ENCODE results near the gene ALS2CL. TPM values are rescaled to one million over a fixed set of nuclear protein-coding genes. Genes with fewer than 3 reads are reported as not detected.

Gene ALS2CL
- total and polyA plus RNA-seq, 10 of the 15 experiments (the other 5 are each of a cell fraction or from before 2014, with no cell fraction given), result 0.01 to 0.05 TPM; not detected in 8

- no peak for TF ChIP-seq NKRF (conservative IDR thresholded peaks at IDR 0.05)
Observed at GRCh38 chr3:46656778-46657556, 36.5 kb downstream of the ALS2CL start (continued).

- Histone ChIP-seq H2AFZ (ENCODE audit: control insufficient read depth, low read depth, low read length) (no peak overlapping the region), H3K27me3 (replicated peaks in 1 of 2; ENCODE audit: control insufficient read depth in 2 of 2, insufficient read depth in 2 of 2, low read length in 1 of 2) (peaks cover 0 to 5% of the 10 kb centered on the region in 2 experiments; a peak in 3 of 4 replicates), H3K9ac (ENCODE audit: control insufficient read depth, insufficient read depth, low read length) (no peak overlapping the region), H3K4me2 (ENCODE audit: control insufficient read depth, insufficient read depth) (no peak overlapping the region), H3K36me3 (ENCODE audit: control insufficient read depth in 2 of 2, insufficient read depth in 2 of 2, low read length in 1 of 2) (no peaks in the 10 kb centered on the region), H3K9me3 (replicated peaks; ENCODE audit: control insufficient read depth, insufficient read depth, low read length) (no peaks in the 10 kb centered on the region), H3K79me2 (ENCODE audit: control insufficient read depth, insufficient read depth, low read length) (no peaks in the 10 kb centered on the region), H4K20me1 (ENCODE audit: control insufficient read depth, insufficient read depth) (no peaks in the 10 kb centered on the region), H3K4me3 (no peak overlapping the region), H3K27ac (ENCODE audit: control insufficient read depth, insufficient read depth) (no peak overlapping the region), H3K4me1 (ENCODE audit: control insufficient read depth, insufficient read depth, low read length) (no peaks in the 10 kb centered on the region)
- DNase-seq (ENCODE audit: low read depth, low spot score) (no peak), FAIRE-seq (no peak), ATAC-seq (no peak)
- whole genome bisulfite sequencing (ENCODE audit: insufficient coverage, insufficient replicate concordance, low lambda C conversion rate, missing lambda C conversion rate), result 60% methylated on average over 6 of the region's 6 CpGs
- POLR2A ChIA-PET, result no interaction called here
- in situ Hi-C loops (cut with MboI) (no loop called here), intact Hi-C loops (cut with micrococcal nuclease; ENCODE audit: unreplicated experiment) (no loop called here)
- RAD21 ChIA-PET (ENCODE audit: unreplicated experiment), result no interaction called here
- BruUV-seq (replicated peaks), result no TSS peak
- SMC1A ChIA-PET (ENCODE audit: uncharacterized antibody, unreplicated experiment), result no interaction called here
- CTCF ChIA-PET, result interaction anchor here (0.7 kb wide), 1 partner anchor 166 kb away, joined by 3 read pairs; no protein-coding TSS in a partner anchor
- TF ChIP-seq MAX (IDR thresholded peaks at IDR 0.05; ENCODE audit: low read depth, low read length), result no peak
- no peak for TF ChIP-seq PBX3 (IDR thresholded peaks at IDR 0.05; ENCODE audit: insufficient replicate concordance, low read depth, low read length)
- no peak for TF ChIP-seq ETV6 (conservative IDR thresholded peaks at IDR 0.05 in 1 of 2, IDR thresholded peaks at IDR 0.05 in 1 of 2; ENCODE audit: borderline replicate concordance in 1 of 2, low read depth in 1 of 2)
Observed at GRCh38 chr3:46655271-46655670, 38.2 kb downstream of the ALS2CL start.
